ENCODE results near the gene TMEM235. TPM values are rescaled to one million over a fixed set of nuclear protein-coding genes. Genes with fewer than 3 reads are reported as not detected.
"Not testable (repeated sequence)": the region's sequence is repeated elsewhere in the genome, so short reads cannot be mapped to it uniquely, and the experiment has no call there.

Gene TMEM235
- total and polyA plus RNA-seq, 2 experiments from 2014 or later: not detected

DNA sequence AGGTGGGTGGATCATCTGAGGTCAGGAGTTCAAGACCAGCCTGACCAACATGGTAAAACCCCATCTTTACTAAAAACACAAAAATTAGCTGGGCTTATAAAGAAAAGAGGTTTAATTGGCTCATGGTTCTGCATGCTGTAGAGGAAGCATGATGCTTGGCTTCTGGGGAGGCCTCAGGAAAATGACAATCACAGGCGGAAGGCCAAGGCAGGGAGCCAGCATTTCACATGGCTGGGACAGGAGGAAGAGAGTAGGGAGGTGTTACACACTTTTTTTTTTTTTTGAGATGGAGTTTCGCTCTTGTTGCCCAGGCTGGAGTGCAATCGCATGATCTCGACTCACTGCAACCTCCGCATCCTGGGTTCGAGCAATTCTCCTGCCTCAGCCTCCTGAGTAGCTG lies 3.6 kb downstream of the TMEM235 start:
- ATAC-seq; H3K36me3 Mint-ChIP-seq (ENCODE audit: low read depth): not testable (repeated sequence)

DNA sequence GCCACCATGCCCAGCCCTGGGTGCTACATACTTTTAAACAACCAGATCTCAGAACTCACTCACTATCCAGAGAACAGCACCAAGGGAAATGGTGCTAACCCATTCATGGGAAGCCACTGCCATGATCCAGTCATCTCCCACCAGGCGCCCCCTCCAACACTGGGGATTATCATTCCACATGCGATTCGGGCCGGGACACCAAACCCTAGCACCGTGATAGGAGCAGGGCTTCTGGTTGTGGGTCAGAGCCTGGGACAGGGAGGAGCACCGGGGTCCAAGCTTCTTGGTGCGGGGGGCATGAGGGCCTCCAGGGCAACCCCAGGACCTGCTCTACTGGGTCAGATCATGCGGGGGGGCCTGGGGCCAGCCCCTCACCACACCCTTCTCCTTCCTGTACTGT lies 4.5 kb downstream of the TMEM235 start:
- H4K20me1 ChIP-seq (replicated peaks; ENCODE audit: insufficient read depth): no peaks in the 10 kb centered on the region
- TF ChIP-seq, protein P1, sequence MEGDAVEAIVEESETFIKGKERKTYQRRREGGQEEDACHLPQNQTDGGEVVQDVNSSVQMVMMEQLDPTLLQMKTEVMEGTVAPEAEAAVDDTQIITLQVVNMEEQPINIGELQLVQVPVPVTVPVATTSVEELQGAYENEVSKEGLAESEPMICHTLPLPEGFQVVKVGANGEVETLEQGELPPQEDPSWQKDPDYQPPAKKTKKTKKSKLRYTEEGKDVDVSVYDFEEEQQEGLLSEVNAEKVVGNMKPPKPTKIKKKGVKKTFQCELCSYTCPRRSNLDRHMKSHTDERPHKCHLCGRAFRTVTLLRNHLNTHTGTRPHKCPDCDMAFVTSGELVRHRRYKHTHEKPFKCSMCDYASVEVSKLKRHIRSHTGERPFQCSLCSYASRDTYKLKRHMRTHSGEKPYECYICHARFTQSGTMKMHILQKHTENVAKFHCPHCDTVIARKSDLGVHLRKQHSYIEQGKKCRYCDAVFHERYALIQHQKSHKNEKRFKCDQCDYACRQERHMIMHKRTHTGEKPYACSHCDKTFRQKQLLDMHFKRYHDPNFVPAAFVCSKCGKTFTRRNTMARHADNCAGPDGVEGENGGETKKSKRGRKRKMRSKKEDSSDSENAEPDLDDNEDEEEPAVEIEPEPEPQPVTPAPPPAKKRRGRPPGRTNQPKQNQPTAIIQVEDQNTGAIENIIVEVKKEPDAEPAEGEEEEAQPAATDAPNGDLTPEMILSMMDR (conservative IDR thresholded peaks at IDR 0.05; ENCODE audit: low read depth in 2 of 2): no peak
- no peak for TF ChIP-seq CREB1 (CRISPR knock-in tag; IDR thresholded peaks at IDR 0.05; ENCODE audit: low read depth)
- no peak for TF ChIP-seq JUNB (IDR thresholded peaks at IDR 0.05; ENCODE audit: unreplicated experiment)
- no peak for TF ChIP-seq EZH2phosphoT487 (IDR thresholded peaks at IDR 0.05; ENCODE audit: unreplicated experiment)
- no peak for TF ChIP-seq ZNF114 (CRISPR knock-in tag; IDR thresholded peaks at IDR 0.05)
- TF ChIP-seq POLR2AphosphoS5 (IDR thresholded peaks at IDR 0.05; ENCODE audit: low read depth): no peak
- no peak for TF ChIP-seq EZH2 (IDR thresholded peaks at IDR 0.05; ENCODE audit: low read depth, unreplicated experiment)
- TF ChIP-seq, protein P2, sequence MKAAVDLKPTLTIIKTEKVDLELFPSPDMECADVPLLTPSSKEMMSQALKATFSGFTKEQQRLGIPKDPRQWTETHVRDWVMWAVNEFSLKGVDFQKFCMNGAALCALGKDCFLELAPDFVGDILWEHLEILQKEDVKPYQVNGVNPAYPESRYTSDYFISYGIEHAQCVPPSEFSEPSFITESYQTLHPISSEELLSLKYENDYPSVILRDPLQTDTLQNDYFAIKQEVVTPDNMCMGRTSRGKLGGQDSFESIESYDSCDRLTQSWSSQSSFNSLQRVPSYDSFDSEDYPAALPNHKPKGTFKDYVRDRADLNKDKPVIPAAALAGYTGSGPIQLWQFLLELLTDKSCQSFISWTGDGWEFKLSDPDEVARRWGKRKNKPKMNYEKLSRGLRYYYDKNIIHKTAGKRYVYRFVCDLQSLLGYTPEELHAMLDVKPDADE (IDR thresholded peaks at IDR 0.05): no peak
- TF ChIP-seq ZNF331 (CRISPR knock-in tag; IDR thresholded peaks at IDR 0.05; ENCODE audit: low read depth): no peak
- no peak for TF ChIP-seq NANOG (IDR thresholded peaks at IDR 0.05; ENCODE audit: borderline replicate concordance)
- TF ChIP-seq STAT1 (IDR thresholded peaks at IDR 0.05; ENCODE audit: unreplicated experiment): no peak
- TF ChIP-seq, protein P3, sequence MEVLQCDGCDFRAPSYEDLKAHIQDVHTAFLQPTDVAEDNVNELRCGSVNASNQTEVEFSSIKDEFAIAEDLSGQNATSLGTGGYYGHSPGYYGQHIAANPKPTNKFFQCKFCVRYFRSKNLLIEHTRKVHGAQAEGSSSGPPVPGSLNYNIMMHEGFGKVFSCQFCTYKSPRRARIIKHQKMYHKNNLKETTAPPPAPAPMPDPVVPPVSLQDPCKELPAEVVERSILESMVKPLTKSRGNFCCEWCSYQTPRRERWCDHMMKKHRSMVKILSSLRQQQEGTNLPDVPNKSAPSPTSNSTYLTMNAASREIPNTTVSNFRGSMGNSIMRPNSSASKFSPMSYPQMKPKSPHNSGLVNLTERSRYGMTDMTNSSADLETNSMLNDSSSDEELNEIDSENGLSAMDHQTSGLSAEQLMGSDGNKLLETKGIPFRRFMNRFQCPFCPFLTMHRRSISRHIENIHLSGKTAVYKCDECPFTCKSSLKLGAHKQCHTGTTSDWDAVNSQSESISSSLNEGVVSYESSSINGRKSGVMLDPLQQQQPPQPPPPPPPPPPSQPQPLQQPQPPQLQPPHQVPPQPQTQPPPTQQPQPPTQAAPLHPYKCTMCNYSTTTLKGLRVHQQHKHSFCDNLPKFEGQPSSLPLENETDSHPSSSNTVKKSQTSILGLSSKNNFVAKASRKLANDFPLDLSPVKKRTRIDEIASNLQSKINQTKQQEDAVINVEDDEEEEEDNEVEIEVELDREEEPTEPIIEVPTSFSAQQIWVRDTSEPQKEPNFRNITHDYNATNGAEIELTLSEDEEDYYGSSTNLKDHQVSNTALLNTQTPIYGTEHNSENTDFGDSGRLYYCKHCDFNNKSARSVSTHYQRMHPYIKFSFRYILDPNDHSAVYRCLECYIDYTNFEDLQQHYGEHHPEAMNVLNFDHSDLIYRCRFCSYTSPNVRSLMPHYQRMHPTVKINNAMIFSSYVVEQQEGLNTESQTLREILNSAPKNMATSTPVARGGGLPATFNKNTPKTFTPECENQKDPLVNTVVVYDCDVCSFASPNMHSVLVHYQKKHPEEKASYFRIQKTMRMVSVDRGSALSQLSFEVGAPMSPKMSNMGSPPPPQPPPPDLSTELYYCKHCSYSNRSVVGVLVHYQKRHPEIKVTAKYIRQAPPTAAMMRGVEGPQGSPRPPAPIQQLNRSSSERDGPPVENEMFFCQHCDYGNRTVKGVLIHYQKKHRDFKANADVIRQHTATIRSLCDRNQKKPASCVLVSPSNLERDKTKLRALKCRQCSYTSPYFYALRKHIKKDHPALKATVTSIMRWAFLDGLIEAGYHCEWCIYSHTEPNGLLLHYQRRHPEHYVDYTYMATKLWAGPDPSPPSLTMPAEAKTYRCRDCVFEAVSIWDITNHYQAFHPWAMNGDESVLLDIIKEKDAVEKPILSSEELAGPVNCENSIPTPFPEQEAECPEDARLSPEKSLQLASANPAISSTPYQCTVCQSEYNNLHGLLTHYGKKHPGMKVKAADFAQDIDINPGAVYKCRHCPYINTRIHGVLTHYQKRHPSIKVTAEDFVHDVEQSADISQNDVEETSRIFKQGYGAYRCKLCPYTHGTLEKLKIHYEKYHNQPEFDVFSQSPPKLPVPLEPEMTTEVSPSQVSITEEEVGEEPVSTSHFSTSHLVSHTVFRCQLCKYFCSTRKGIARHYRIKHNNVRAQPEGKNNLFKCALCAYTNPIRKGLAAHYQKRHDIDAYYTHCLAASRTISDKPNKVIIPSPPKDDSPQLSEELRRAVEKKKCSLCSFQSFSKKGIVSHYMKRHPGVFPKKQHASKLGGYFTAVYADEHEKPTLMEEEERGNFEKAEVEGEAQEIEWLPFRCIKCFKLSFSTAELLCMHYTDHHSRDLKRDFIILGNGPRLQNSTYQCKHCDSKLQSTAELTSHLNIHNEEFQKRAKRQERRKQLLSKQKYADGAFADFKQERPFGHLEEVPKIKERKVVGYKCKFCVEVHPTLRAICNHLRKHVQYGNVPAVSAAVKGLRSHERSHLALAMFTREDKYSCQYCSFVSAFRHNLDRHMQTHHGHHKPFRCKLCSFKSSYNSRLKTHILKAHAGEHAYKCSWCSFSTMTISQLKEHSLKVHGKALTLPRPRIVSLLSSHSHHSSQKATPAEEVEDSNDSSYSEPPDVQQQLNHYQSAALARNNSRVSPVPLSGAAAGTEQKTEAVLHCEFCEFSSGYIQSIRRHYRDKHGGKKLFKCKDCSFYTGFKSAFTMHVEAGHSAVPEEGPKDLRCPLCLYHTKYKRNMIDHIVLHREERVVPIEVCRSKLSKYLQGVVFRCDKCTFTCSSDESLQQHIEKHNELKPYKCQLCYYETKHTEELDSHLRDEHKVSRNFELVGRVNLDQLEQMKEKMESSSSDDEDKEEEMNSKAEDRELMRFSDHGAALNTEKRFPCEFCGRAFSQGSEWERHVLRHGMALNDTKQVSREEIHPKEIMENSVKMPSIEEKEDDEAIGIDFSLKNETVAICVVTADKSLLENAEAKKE (CRISPR knock-in tag; IDR thresholded peaks at IDR 0.05): no peak

More for the DNA sequence above, 3.6 kb downstream of the TMEM235 start:
- H3K4me3 Mint-ChIP-seq; DNase-seq (ENCODE audit: low spot score); H3K9me3 Mint-ChIP-seq; H3K9me2 ChIP-seq (ENCODE audit: insufficient read depth); H3K4me1 Mint-ChIP-seq; H2AFZ ChIP-seq; H3F3A ChIP-seq (replicated peaks; ENCODE audit: low read depth); H3K27ac Mint-ChIP-seq; H3K79me2 ChIP-seq (replicated peaks; ENCODE audit: insufficient read depth); H3K4me1 ChIP-seq (ENCODE audit: insufficient read depth); H3K4me2 ChIP-seq; H3K4me3 ChIP-seq; H3K27ac ChIP-seq (ENCODE audit: low read depth); H3K36me3 ChIP-seq (ENCODE audit: insufficient read depth); H4K20me1 ChIP-seq (replicated peaks; ENCODE audit: insufficient read depth): not testable (repeated sequence)
- peaks cover 25% of the 10 kb centered on the region for H3K27me3 ChIP-seq (ENCODE audit: insufficient read depth)
- peaks cover 25% of the 10 kb centered on the region for H3K27me3 Mint-ChIP-seq (ENCODE audit: insufficient read depth, low read depth, poor library complexity)

More for the DNA sequence above, 4.5 kb downstream of the TMEM235 start:
- H3K27me3 ChIP-seq (ENCODE audit: insufficient read depth): peaks cover 17% of the 10 kb centered on the region
- no peaks in the 10 kb centered on the region for H3F3A ChIP-seq (replicated peaks; ENCODE audit: low read depth)
- H3K9me3 Mint-ChIP-seq: no peaks in the 10 kb centered on the region
- no peaks in the 10 kb centered on the region for H3K79me2 ChIP-seq (replicated peaks; ENCODE audit: insufficient read depth)
- H3K4me1 Mint-ChIP-seq: no peaks in the 10 kb centered on the region; the same call in 1 of the 3 replicates
- no peaks in the 10 kb centered on the region for H3K36me3 Mint-ChIP-seq (ENCODE audit: low read depth)
- H3K27me3 Mint-ChIP-seq (ENCODE audit: insufficient read depth, low read depth, poor library complexity): peaks cover 24% of the 10 kb centered on the region
- no peak overlapping the region for H3K4me3 ChIP-seq
- no peaks in the 10 kb centered on the region for H3K36me3 ChIP-seq (ENCODE audit: insufficient read depth)
- no peak for ATAC-seq
- no peak overlapping the region for H3K27ac ChIP-seq (ENCODE audit: low read depth)
- no peak overlapping the region for H3K4me2 ChIP-seq
- no peak overlapping the region for H3K27ac Mint-ChIP-seq
- H2AFZ ChIP-seq: no peak overlapping the region
- no peak overlapping the region for H3K4me3 Mint-ChIP-seq
- DNase-seq (ENCODE audit: low spot score): no peak
- no peaks in the 10 kb centered on the region for H3K4me1 ChIP-seq (ENCODE audit: insufficient read depth)
- H3K9me2 ChIP-seq (ENCODE audit: insufficient read depth): no peaks in the 10 kb centered on the region
